ENCODE data around the gene USP7. TPM values are rescaled to one million over a fixed set of nuclear protein-coding genes. Genes with fewer than 3 reads are reported as not detected.

Gene USP7
- total and polyA plus RNA-seq, 9 donors, result 28.1 to 104 (median 86.3) TPM

GRCh38 chr16:8929086-8929748, 34.5 kb downstream of the USP7 start:
- no peak for DNase-seq
- intact Hi-C loops (cut with DNase I), result no loop called here
- WGBS, 3 donors, result 89 to 90% (median 90%) methylated on average over 17 of the region's 17 CpGs
- Histone ChIP-seq H3K9me3 (no peaks in the 10 kb centered on the region), H3K27ac (no peak overlapping the region), H3K4me3 (no peak overlapping the region), H3K27me3 (no peaks in the 10 kb centered on the region), H3K4me1 (ENCODE audit: insufficient read depth) (peaks cover 6% of the 10 kb centered on the region), H3K36me3 (no peaks in the 10 kb centered on the region)
- TF ChIP-seq, protein P1, sequence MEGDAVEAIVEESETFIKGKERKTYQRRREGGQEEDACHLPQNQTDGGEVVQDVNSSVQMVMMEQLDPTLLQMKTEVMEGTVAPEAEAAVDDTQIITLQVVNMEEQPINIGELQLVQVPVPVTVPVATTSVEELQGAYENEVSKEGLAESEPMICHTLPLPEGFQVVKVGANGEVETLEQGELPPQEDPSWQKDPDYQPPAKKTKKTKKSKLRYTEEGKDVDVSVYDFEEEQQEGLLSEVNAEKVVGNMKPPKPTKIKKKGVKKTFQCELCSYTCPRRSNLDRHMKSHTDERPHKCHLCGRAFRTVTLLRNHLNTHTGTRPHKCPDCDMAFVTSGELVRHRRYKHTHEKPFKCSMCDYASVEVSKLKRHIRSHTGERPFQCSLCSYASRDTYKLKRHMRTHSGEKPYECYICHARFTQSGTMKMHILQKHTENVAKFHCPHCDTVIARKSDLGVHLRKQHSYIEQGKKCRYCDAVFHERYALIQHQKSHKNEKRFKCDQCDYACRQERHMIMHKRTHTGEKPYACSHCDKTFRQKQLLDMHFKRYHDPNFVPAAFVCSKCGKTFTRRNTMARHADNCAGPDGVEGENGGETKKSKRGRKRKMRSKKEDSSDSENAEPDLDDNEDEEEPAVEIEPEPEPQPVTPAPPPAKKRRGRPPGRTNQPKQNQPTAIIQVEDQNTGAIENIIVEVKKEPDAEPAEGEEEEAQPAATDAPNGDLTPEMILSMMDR (IDR thresholded peaks at IDR 0.05), result no peak
- TF ChIP-seq POLR2A (IDR thresholded peaks at IDR 0.05) (no peak), EP300 (IDR thresholded peaks at IDR 0.05) (no peak)

- Histone ChIP-seq H3K9me3 (no peaks in the 10 kb centered on the region), H3K27ac (no peak overlapping the region), H3K27me3 (no peaks in the 10 kb centered on the region), H3K36me3 (no peaks in the 10 kb centered on the region), H3K4me1 (ENCODE audit: insufficient read depth) (peaks cover 5% of the 10 kb centered on the region), H3K4me3 (no peak overlapping the region)
- intact Hi-C loops (cut with DNase I), result no loop called here
- TF ChIP-seq POLR2A (IDR thresholded peaks at IDR 0.05) (no peak), EP300 (IDR thresholded peaks at IDR 0.05) (no peak)
- TF ChIP-seq, protein P1 (IDR thresholded peaks at IDR 0.05), result no peak
- peak in 3 of 5 donors; percentile 34 to 39 (median 36) for DNase-seq
- 67 to 74% (median 74%) methylated on average over 10 of the region's 10 CpGs for WGBS, 3 donors
These were observed 35.2 kb downstream of the USP7 start for GRCh38 chr16:8928467-8928957.

- intact Hi-C loops (cut with DNase I), result no loop called here
- 94 to 98% (median 95%) methylated on average over 11 of the region's 11 CpGs for WGBS, 3 donors
- H3K4me1 ChIP-seq (ENCODE audit: insufficient read depth), result peaks cover 5% of the 10 kb centered on the region
- H3K4me3 ChIP-seq, result no peak overlapping the region
- no peaks in the 10 kb centered on the region for H3K27me3 ChIP-seq
- TF ChIP-seq EP300 (IDR thresholded peaks at IDR 0.05), result no peak
- TF ChIP-seq POLR2A (IDR thresholded peaks at IDR 0.05), result no peak
- TF ChIP-seq, protein P1 (IDR thresholded peaks at IDR 0.05), result no peak
- H3K9me3 ChIP-seq, result no peaks in the 10 kb centered on the region
- no peak for DNase-seq
- H3K27ac ChIP-seq, result no peak overlapping the region
- H3K36me3 ChIP-seq, result no peaks in the 10 kb centered on the region
These were observed 36.9 kb downstream of the USP7 start for GRCh38 chr16:8926827-8927226.

DNA sequence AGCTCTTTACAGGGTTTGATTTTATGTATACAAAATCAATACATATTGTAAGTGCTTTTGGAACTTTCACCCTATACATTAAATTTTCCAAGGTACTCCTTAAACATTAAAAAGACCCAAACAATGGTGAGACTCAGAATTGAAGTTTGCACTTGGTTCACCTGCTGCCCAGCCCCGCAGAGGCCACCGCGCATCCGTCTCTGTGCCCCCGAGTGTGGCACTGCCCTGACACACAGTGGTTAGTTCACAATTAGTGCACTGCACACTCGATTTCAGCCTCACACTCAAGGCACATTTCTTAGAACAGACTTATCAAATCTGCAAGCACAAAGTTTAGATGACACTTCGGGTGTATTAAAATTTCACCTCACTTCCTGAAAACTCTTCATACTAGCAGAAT, 38.3 kb downstream of the USP7 start:
- WGBS, 3 donors, result 94 to 96% (median 95%) methylated on average over 7 of the region's 7 CpGs
- Histone ChIP-seq H3K4me3 (no peak overlapping the region), H3K9me3 (no peaks in the 10 kb centered on the region), H3K27me3 (no peaks in the 10 kb centered on the region), H3K4me1 (ENCODE audit: insufficient read depth) (peaks cover 5% of the 10 kb centered on the region), H3K36me3 (no peaks in the 10 kb centered on the region), H3K27ac (no peak overlapping the region)
- no peak for TF ChIP-seq EP300 (IDR thresholded peaks at IDR 0.05)
- no peak for TF ChIP-seq POLR2A (IDR thresholded peaks at IDR 0.05)
- TF ChIP-seq, protein P1 (IDR thresholded peaks at IDR 0.05), result no peak
- intact Hi-C loops (cut with DNase I), result no loop called here
- no peak for DNase-seq

Data from ovary (tissue), 9 donors.